HCT116 (cell line): ENCODE data around the gene INSR.

Source experiments
- EGR1 ChIP-seq: IDR thresholded peaks from 2 replicates; pipeline ENCODE4 v1.6.1; 2012; ENCODE audit warnings: low read depth
- EZH2 ChIP-seq: fragments of 200-600 bp; sonication (generic); IDR thresholded peaks from 2 replicates; pipeline ENCODE4 v1.6.1; 2017; ENCODE audit warnings: antibody characterized with exemption, mixed run types
- FOSL1 ChIP-seq: IDR thresholded peaks from 2 replicates; pipeline ENCODE4 v1.6.1; 2012; ENCODE audit warnings: low read depth
- JUND ChIP-seq: IDR thresholded peaks from 2 replicates; pipeline ENCODE4 v1.6.1; 2012
- POLR2A ChIP-seq: IDR thresholded peaks from 2 replicates; pipeline ENCODE4 v1.7.0; 2011; ENCODE audit warnings: borderline replicate concordance; ENCODE audit not compliant: insufficient read depth, insufficient read length; ENCODE audit errors: extremely low read depth
- POLR2AphosphoS5 ChIP-seq: IDR thresholded peaks from 2 replicates; pipeline ENCODE4 v1.6.1; 2011; ENCODE audit warnings: mild to moderate bottlenecking, low read depth, low read length, moderate library complexity
- SP1 ChIP-seq: IDR thresholded peaks from 2 replicates; pipeline ENCODE4 v1.6.1; 2012; ENCODE audit warnings: low read depth
- SRF ChIP-seq: IDR thresholded peaks from 2 replicates; pipeline ENCODE4 v1.6.1; 2012; ENCODE audit warnings: low read depth
- ZNF274 ChIP-seq: fragments of 200-500 bp; sonication (Bioruptor generic); IDR thresholded peaks from 2 replicates; pipeline ENCODE4 v1.6.1; 2014; ENCODE audit warnings: mild to moderate bottlenecking, low read depth, low read length, inconsistent platforms
- TF ChIP-seq, protein P1 (sequence below): IDR thresholded peaks from 2 replicates; pipeline ENCODE4 v1.6.1; 2012; ENCODE audit warnings: low read depth
- TF ChIP-seq, protein P2 (sequence below), 3 experiments: fragments of 200-600 bp in 1 of 3; sonication (generic) in 1 of 3; IDR thresholded peaks in 2 of 3; conservative IDR thresholded peaks in 1 of 3; 2 replicates each; pipeline ENCODE4 v1.5.1; 2012 to 2017; ENCODE audit warnings: low read depth in 2 of 3, low read length in 2 of 3, antibody characterized with exemption in 1 of 3, borderline replicate concordance in 1 of 3, control low read depth in 1 of 3, mild to moderate bottlenecking in 1 of 3, mixed read lengths in 1 of 3, mixed run types in 1 of 3, moderate library complexity in 1 of 3; ENCODE audit not compliant: insufficient read depth in 1 of 3
- TF ChIP-seq, protein P3 (sequence below): IDR thresholded peaks from 2 replicates; pipeline ENCODE4 v1.6.1; 2011; ENCODE audit warnings: mild to moderate bottlenecking, low read length, moderate library complexity; ENCODE audit not compliant: insufficient replicate concordance; ENCODE audit errors: extremely low read depth

DNA sequence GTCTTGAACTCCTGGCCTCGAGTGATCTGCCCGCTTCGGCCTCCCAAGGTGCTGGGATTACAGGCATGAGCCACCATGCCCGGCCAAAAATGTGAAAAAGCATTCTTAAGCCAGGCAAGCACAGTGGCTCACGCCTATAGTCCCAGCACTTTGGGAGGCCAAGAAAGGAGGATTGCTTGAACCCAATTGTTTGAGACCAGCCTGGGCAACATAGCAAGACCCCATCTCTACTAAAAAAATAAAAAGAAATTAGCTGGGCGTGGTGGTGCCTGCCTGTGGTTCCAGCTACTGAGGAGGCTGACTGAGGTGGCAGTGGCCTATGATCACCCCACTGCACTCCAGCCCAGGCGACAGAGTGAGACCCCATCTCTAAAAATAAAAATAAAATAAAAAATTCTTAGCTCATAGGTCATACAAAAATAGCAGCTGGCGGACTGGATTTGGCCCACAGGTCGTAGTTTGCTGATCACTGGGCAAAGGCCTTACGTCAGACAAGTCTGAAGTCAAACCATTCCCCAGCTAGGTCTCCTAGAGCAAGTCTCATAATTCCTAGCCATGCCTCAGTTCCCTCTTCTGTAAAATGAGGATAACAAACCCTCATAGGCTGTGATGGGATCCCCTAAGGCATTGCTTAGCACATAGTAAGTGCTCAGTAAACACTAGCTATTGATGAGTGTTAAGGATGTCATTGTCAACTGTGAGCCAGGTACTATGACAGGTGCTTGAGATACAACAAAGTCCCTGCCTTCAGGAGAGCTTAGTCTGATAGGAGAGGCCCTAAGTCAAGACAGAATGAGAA is 36.0 kb downstream of the INSR start:
- TF ChIP-seq, protein P1, sequence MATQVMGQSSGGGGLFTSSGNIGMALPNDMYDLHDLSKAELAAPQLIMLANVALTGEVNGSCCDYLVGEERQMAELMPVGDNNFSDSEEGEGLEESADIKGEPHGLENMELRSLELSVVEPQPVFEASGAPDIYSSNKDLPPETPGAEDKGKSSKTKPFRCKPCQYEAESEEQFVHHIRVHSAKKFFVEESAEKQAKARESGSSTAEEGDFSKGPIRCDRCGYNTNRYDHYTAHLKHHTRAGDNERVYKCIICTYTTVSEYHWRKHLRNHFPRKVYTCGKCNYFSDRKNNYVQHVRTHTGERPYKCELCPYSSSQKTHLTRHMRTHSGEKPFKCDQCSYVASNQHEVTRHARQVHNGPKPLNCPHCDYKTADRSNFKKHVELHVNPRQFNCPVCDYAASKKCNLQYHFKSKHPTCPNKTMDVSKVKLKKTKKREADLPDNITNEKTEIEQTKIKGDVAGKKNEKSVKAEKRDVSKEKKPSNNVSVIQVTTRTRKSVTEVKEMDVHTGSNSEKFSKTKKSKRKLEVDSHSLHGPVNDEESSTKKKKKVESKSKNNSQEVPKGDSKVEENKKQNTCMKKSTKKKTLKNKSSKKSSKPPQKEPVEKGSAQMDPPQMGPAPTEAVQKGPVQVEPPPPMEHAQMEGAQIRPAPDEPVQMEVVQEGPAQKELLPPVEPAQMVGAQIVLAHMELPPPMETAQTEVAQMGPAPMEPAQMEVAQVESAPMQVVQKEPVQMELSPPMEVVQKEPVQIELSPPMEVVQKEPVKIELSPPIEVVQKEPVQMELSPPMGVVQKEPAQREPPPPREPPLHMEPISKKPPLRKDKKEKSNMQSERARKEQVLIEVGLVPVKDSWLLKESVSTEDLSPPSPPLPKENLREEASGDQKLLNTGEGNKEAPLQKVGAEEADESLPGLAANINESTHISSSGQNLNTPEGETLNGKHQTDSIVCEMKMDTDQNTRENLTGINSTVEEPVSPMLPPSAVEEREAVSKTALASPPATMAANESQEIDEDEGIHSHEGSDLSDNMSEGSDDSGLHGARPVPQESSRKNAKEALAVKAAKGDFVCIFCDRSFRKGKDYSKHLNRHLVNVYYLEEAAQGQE: no peak
- TF ChIP-seq, protein P2, sequence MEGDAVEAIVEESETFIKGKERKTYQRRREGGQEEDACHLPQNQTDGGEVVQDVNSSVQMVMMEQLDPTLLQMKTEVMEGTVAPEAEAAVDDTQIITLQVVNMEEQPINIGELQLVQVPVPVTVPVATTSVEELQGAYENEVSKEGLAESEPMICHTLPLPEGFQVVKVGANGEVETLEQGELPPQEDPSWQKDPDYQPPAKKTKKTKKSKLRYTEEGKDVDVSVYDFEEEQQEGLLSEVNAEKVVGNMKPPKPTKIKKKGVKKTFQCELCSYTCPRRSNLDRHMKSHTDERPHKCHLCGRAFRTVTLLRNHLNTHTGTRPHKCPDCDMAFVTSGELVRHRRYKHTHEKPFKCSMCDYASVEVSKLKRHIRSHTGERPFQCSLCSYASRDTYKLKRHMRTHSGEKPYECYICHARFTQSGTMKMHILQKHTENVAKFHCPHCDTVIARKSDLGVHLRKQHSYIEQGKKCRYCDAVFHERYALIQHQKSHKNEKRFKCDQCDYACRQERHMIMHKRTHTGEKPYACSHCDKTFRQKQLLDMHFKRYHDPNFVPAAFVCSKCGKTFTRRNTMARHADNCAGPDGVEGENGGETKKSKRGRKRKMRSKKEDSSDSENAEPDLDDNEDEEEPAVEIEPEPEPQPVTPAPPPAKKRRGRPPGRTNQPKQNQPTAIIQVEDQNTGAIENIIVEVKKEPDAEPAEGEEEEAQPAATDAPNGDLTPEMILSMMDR (IDR thresholded peaks at IDR 0.05 in 2 of 3, conservative IDR thresholded peaks at IDR 0.05 in 1 of 3; ENCODE audit: borderline replicate concordance in 1 of 3, insufficient read depth in 1 of 3, low read depth in 2 of 3, low read length in 2 of 3): no peak
- TF ChIP-seq EGR1 (no peak), POLR2A (no peak), POLR2AphosphoS5 (no peak), JUND (no peak), SP1 (no peak), SRF (no peak), FOSL1 (no peak), ZNF274 (no peak), EZH2 (no peak)
- TF ChIP-seq, protein P3, sequence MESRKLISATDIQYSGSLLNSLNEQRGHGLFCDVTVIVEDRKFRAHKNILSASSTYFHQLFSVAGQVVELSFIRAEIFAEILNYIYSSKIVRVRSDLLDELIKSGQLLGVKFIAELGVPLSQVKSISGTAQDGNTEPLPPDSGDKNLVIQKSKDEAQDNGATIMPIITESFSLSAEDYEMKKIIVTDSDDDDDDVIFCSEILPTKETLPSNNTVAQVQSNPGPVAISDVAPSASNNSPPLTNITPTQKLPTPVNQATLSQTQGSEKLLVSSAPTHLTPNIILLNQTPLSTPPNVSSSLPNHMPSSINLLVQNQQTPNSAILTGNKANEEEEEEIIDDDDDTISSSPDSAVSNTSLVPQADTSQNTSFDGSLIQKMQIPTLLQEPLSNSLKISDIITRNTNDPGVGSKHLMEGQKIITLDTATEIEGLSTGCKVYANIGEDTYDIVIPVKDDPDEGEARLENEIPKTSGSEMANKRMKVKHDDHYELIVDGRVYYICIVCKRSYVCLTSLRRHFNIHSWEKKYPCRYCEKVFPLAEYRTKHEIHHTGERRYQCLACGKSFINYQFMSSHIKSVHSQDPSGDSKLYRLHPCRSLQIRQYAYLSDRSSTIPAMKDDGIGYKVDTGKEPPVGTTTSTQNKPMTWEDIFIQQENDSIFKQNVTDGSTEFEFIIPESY: no peak
